HepG2 (cell line): Measurements from ENCODE around the gene SOX9. TPM values are rescaled to one million over a fixed set of nuclear protein-coding genes. Genes with fewer than 3 reads are reported as not detected.

Source experiments
- FIP1L1 ChIP-seq: fragments of 200-400 bp; formaldehyde crosslinking; IDR thresholded peaks from 2 replicates; pipeline ENCODE4 v1.6.1; 2018; ENCODE audit warnings: low read depth, mild to moderate bottlenecking, low read length, moderate library complexity, borderline replicate concordance; ENCODE audit not compliant: insufficient read depth
- KLF6 ChIP-seq: IDR thresholded peaks from 2 replicates; pipeline ENCODE4 v1.8.0; 2016; ENCODE audit warnings: missing biosample characterization, missing genetic modification reagents
- NCOR1 ChIP-seq: fragments of 200-600 bp; sonication (generic); IDR thresholded peaks from 2 replicates; pipeline ENCODE4 v1.7.0; 2017; ENCODE audit warnings: antibody characterized with exemption, low read length, borderline replicate concordance
- PRDM15 ChIP-seq: sonication (generic); formaldehyde crosslinking; IDR thresholded peaks from 2 replicates; pipeline ENCODE4 v1.4.0; 2020; ENCODE audit warnings: missing genetic modification reagents
- TAF15 ChIP-seq: fragments of 200-400 bp; formaldehyde crosslinking; IDR thresholded peaks from one replicate; pipeline ENCODE4 v1.6.1; 2018; ENCODE audit warnings: mild to moderate bottlenecking, low read depth, low read length; ENCODE audit not compliant: poor library complexity, severe bottlenecking
- YEATS4 ChIP-seq: sonication (generic); formaldehyde crosslinking; IDR thresholded peaks from 2 replicates; pipeline ENCODE4 v1.4.0; 2020; ENCODE audit warnings: missing genetic modification reagents, borderline replicate concordance
- ZNF24 ChIP-seq: fragments of 450-650 bp; IDR thresholded peaks from 2 replicates; pipeline ENCODE4 v1.6.1; 2017; ENCODE audit warnings: antibody characterized with exemption, mild to moderate bottlenecking
- ZNF569 ChIP-seq: sonication (generic); formaldehyde crosslinking; IDR thresholded peaks from 2 replicates; pipeline ENCODE4 v1.5.0; 2020; ENCODE audit warnings: mild to moderate bottlenecking, missing genetic modification reagents, moderate library complexity, borderline replicate concordance
- ZNF766 ChIP-seq: sonication (generic); formaldehyde crosslinking; IDR thresholded peaks from 2 replicates; pipeline ENCODE4 v1.5.0; 2020; ENCODE audit warnings: missing genetic modification reagents, borderline replicate concordance
- polyA plus RNA-seq, 8 experiments: library from polyadenylated mRNA; depleted of rRNA in 3 of 8; stranded (reverse) in 7 of 8; unstranded in 1 of 8; fragments of >200 nt; fragmentation: Illumina TruSeq in 4 of 8; extraction: Trizol in 4 of 8; gene quantifications; 2 replicates each; pipeline versions ENCODE4 v1.2.1 to v1.2.3, GENCODE V29; 2011 to 2016; ENCODE audit warnings: low read depth in 4 of 8, missing spikeins in 1 of 8, mixed read lengths in 1 of 8; ENCODE audit not compliant: insufficient read depth in 1 of 8
- total RNA-seq, 5 experiments: library from RNA; depleted of rRNA; stranded (reverse); fragments of >200 nt; fragmentation: Illumina TruSeq; extraction: Trizol; gene quantifications; 2 replicates each; pipeline ENCODE4 v1.2.3, GENCODE V29; 2016; ENCODE audit warnings: low read depth in 1 of 5
- TF ChIP-seq, protein P1 (sequence below), 2 experiments: sonication (generic) in 1 of 2; formaldehyde crosslinking in 1 of 2; IDR thresholded peaks; 2 replicates each; pipeline versions ENCODE4 v1.4.0 to v1.6.1; 2018 to 2020; ENCODE audit warnings: missing genetic modification reagents in 2 of 2, borderline replicate concordance in 1 of 2, low read depth in 1 of 2, mild to moderate bottlenecking in 1 of 2, missing biosample characterization in 1 of 2
- TF ChIP-seq, protein P2 (sequence below): sonication (generic); formaldehyde crosslinking; IDR thresholded peaks from 2 replicates; pipeline ENCODE4 v1.4.0; 2020; ENCODE audit warnings: missing genetic modification reagents

The SOX9 gene
- total and polyA plus RNA-seq, 2 of the 13 experiments (the other 11 are each of a cell fraction or from before 2014, with no cell fraction given): 16.1 to 27.6 TPM

DNA sequence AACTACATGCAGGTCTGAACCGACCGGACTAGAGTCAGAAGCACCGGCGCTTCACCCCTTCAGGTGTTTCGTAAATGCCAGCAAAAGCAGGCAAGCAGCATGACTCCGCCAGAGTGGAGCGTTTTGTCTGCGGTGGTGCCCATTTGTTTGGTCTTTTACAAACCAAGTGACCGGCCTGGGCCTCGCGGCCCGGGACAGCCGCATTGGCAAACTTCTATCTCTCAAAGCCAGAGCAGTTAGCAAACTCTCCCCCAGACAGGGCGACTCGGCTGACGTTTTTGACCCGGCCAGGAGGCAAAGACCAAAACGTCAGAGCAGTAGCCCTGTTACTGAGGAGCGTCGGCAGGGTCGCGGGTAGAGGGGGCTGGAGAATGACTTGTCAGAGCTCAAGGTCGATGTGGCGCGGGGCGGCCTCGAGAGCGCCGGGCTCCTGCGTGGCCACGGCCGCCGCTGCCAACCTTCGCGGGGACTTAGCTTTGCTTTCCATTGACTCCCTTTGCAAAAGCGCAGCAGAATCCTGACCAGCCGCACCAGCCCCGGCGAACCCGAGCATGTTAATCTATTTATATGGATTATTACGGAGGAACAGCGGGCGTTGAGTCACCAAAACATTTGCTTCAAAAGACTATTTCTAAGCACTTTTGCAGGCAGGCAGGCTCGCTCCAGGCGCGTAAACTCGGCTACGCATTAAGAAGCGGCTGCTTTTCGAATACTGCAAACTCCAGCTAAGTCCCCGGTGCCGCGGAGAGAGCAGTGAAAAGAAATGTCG, 763 bp upstream of the SOX9 start (continued):
- TF ChIP-seq, protein P1, sequence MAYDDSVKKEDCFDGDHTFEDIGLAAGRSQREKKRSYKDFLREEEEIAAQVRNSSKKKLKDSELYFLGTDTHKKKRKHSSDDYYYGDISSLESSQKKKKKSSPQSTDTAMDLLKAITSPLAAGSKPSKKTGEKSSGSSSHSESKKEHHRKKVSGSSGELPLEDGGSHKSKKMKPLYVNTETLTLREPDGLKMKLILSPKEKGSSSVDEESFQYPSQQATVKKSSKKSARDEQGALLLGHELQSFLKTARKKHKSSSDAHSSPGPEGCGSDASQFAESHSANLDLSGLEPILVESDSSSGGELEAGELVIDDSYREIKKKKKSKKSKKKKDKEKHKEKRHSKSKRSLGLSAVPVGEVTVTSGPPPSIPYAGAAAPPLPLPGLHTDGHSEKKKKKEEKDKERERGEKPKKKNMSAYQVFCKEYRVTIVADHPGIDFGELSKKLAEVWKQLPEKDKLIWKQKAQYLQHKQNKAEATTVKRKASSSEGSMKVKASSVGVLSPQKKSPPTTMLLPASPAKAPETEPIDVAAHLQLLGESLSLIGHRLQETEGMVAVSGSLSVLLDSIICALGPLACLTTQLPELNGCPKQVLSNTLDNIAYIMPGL (CRISPR knock-in tag; IDR thresholded peaks at IDR 0.05; ENCODE audit: borderline replicate concordance in 1 of 2, low read depth in 1 of 2): peak in 1 of 2 experiments; percentile 72; a peak in 2 of 4 replicates
- no peak for TF ChIP-seq ZNF569 (CRISPR knock-in tag)
- TF ChIP-seq NCOR1: no peak; the same call in 1 of the 2 replicates
- no peak; the same call in 1 of the 2 replicates for TF ChIP-seq ZNF766 (CRISPR knock-in tag)
- peak; percentile 70 for TF ChIP-seq TAF15
- peak; percentile 84; the same call in 1 of the 2 replicates for TF ChIP-seq FIP1L1
- TF ChIP-seq, protein P2, sequence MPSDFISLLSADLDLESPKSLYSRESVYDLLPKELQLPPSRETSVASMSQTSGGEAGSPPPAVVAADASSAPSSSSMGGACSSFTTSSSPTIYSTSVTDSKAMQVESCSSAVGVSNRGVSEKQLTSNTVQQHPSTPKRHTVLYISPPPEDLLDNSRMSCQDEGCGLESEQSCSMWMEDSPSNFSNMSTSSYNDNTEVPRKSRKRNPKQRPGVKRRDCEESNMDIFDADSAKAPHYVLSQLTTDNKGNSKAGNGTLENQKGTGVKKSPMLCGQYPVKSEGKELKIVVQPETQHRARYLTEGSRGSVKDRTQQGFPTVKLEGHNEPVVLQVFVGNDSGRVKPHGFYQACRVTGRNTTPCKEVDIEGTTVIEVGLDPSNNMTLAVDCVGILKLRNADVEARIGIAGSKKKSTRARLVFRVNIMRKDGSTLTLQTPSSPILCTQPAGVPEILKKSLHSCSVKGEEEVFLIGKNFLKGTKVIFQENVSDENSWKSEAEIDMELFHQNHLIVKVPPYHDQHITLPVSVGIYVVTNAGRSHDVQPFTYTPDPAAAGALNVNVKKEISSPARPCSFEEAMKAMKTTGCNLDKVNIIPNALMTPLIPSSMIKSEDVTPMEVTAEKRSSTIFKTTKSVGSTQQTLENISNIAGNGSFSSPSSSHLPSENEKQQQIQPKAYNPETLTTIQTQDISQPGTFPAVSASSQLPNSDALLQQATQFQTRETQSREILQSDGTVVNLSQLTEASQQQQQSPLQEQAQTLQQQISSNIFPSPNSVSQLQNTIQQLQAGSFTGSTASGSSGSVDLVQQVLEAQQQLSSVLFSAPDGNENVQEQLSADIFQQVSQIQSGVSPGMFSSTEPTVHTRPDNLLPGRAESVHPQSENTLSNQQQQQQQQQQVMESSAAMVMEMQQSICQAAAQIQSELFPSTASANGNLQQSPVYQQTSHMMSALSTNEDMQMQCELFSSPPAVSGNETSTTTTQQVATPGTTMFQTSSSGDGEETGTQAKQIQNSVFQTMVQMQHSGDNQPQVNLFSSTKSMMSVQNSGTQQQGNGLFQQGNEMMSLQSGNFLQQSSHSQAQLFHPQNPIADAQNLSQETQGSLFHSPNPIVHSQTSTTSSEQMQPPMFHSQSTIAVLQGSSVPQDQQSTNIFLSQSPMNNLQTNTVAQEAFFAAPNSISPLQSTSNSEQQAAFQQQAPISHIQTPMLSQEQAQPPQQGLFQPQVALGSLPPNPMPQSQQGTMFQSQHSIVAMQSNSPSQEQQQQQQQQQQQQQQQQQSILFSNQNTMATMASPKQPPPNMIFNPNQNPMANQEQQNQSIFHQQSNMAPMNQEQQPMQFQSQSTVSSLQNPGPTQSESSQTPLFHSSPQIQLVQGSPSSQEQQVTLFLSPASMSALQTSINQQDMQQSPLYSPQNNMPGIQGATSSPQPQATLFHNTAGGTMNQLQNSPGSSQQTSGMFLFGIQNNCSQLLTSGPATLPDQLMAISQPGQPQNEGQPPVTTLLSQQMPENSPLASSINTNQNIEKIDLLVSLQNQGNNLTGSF (CRISPR knock-in tag): no peak
- TF ChIP-seq PRDM15 (CRISPR knock-in tag): no peak
- TF ChIP-seq ZNF24: no peak
- TF ChIP-seq YEATS4 (CRISPR knock-in tag): no peak
- TF ChIP-seq KLF6 (CRISPR knock-in tag): 0 out of 2 replicates have a peak, but pooled peaks have one; percentile 20
